Measurements from ENCODE around the gene GNAS-AS1. TPM values are rescaled to one million over a fixed set of nuclear protein-coding genes. Genes with fewer than 3 reads are reported as not detected.

Gene GNAS-AS1
- total RNA-seq, 1 experiment from 2014 or later = not detected

DNA sequence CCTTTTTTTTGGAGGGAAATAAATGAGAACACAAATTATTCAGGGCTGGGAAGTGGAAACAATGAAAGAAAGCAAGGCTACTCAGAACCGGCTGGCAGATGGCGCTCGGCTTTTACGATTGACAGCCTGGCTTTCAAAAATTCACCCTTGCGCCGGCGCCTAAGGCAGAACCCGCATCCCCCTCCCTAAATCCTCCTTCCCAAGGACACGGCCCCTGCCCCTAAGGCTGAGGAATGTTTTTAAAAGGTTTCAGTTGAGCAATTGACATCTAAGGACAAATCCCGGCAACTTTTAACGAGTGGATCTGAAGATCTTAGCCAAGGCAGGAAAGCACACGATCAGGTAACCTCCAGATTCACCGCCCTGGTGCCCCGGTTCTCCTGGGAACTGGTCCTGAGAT is 18.1 kb upstream of the GNAS-AS1 start:
- peak; percentile 53 for DNase-seq (ENCODE audit: low spot score)
- in situ Hi-C loops (cut with HindIII; ENCODE audit: low sequenced_read_pairs) = loop anchor here (25.0 kb wide), 1 partner anchor 594 kb away; no protein-coding TSS in a partner anchor

DNA sequence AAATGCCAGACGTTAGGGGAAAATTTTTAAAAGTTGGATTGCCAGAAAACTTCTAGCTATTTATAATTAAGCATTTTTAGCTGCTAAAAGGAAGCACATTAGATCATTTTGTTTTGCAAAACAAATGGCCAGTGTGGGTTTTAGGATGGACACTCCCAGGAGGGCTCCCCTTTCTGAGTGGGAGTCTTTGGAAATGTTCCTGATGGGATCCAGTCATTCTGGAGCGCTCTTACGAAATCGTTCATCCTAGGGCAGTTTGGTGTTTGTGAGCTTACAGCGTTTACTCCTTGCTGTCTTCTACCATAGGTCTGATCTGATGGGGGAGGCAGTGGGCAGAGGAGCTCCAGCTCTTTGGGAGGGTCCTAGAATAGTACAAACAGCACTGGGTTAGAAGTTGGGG is 16.5 kb upstream of the GNAS-AS1 start:
- in situ Hi-C loops (cut with HindIII; ENCODE audit: low sequenced_read_pairs) = loop anchor here (25.0 kb wide), 1 partner anchor 595 kb away; no protein-coding TSS in a partner anchor

GRCh38 chr20:58865843-58866242 is 15.1 kb upstream of the GNAS-AS1 start:
- DNase-seq (ENCODE audit: low spot score) = no peak
- in situ Hi-C loops (cut with HindIII; ENCODE audit: low sequenced_read_pairs) = loop anchor here (25.0 kb wide), 1 partner anchor 596 kb away; no protein-coding TSS in a partner anchor

More for the DNA sequence above, 16.5 kb upstream of the GNAS-AS1 start:
- DNase-seq (ENCODE audit: low spot score) = no peak

DNA sequence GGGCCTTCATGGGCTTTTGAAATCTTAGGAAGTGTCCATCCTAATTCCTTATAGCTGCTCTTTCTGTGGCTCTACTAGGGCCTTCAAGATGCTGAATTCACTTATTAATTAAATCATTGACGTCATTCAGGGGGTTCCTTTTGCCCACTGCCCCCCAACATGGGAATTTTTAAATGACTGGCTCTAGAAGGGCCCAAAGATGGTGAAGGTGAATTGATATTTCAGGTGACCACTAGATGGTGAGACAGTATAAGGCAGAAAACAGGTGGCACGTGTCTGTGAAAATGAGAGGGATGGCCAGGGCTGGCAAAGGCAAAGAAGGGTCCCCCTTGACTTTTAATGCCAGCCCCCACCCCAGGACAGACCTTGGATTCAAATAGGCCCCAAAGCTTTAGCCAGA is 13.6 kb upstream of the GNAS-AS1 start:
- DNase-seq (ENCODE audit: low spot score) = no peak
- in situ Hi-C loops (cut with HindIII; ENCODE audit: low sequenced_read_pairs) = loop anchor here (25.0 kb wide), 1 partner anchor 598 kb away; no protein-coding TSS in a partner anchor

DNA sequence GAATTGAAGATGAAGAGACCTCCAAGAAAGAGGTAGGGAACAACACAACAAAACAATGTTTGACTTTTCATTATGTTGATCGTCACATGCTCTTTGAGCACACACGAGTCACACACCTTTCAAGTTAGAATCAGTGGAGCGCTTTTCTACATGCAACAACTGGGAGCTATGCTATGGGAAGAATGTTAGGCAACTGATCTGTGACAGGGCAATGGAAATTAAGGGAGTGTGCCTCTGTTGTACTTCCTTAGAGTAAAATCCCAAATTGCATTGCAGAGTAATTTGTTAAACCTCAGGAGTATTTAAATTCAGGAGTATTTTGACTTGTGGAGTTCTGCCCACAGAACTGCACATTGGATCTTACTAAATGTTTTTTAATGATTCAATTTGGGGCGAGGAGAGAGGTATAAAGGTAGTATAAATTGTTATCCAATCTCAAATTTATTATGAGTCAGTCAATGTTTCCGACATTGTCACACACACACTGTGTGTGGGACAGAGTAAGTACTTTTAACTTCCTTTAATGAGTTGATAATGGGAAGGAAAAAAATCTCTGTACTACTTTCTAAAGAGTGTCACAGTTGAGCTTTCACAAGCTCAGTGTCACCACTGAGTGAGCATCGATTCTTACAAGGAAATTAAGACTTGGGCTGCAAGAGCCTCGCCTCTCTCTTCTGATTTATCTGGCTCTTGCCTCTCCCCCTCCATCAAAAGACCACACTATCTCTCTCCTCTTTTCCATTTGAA is 12.5 kb upstream of the GNAS-AS1 start:
- in situ Hi-C loops (cut with HindIII; ENCODE audit: low sequenced_read_pairs) = loop anchor here (25.0 kb wide), 1 partner anchor 599 kb away; no protein-coding TSS in a partner anchor
- no peak for DNase-seq (ENCODE audit: low spot score)

GRCh38 chr20:58855506-58856389 is 5.0 kb upstream of the GNAS-AS1 start:
- DNase-seq (ENCODE audit: low spot score) = no peak
- in situ Hi-C loops (cut with HindIII; ENCODE audit: low sequenced_read_pairs) = loop anchor here (25.0 kb wide), 1 partner anchor 607 kb away; no protein-coding TSS in a partner anchor

- no peak for DNase-seq (ENCODE audit: low spot score)
- in situ Hi-C loops (cut with HindIII; ENCODE audit: low sequenced_read_pairs) = loop anchor here (25.0 kb wide), 1 partner anchor 607 kb away; no protein-coding TSS in a partner anchor
These were observed 4.2 kb upstream of the GNAS-AS1 start for GRCh38 chr20:58854638-58855471.

DNA sequence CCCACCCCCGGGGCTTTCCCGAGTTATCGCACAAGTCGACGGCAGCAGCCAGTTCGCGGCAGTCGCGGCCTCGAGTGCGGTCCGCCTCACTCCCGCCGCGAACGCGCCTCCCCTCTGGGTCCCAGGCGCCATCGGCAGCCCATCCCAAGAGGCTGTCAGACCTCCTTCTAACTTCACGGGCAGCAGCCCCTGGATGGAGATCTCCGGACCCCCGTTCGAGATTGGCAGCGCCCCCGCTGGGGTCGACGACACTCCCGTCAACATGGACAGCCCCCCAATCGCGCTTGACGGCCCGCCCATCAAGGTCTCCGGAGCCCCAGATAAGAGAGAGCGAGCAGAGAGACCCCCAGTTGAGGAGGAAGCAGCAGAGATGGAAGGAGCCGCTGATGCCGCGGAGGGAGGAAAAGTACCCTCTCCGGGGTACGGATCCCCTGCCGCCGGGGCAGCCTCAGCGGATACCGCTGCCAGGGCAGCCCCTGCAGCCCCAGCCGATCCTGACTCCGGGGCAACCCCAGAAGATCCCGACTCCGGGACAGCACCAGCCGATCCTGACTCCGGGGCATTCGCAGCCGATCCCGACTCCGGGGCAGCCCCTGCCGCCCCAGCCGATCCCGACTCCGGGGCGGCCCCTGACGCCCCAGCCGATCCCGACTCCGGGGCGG is 3.4 kb upstream of the GNAS-AS1 start:
- in situ Hi-C loops (cut with HindIII; ENCODE audit: low sequenced_read_pairs) = loop anchor here (25.0 kb wide), 1 partner anchor 608 kb away; no protein-coding TSS in a partner anchor
- no peak for DNase-seq (ENCODE audit: low spot score)

- in situ Hi-C loops (cut with HindIII; ENCODE audit: low sequenced_read_pairs) = loop anchor here (25.0 kb wide), 1 partner anchor 609 kb away; no protein-coding TSS in a partner anchor
- DNase-seq (ENCODE audit: low spot score) = no peak
These were observed 2.8 kb upstream of the GNAS-AS1 start for GRCh38 chr20:58853466-58853865.

- in situ Hi-C loops (cut with HindIII; ENCODE audit: low sequenced_read_pairs) = loop anchor here (25.0 kb wide), 1 partner anchor 610 kb away; no protein-coding TSS in a partner anchor
- DNase-seq (ENCODE audit: low spot score) = peak; percentile 18
These were observed 2.0 kb upstream of the GNAS-AS1 start, which contains the start of gene GNAS for GRCh38 chr20:58852543-58853271. TSS of gene GNAS (plus strand) at chr20:58852716.

- DNase-seq (ENCODE audit: low spot score) = no peak
- in situ Hi-C loops (cut with HindIII; ENCODE audit: low sequenced_read_pairs) = loop anchor here (25.0 kb wide), 1 partner anchor 610 kb away; no protein-coding TSS in a partner anchor
These were observed 1.3 kb upstream of the GNAS-AS1 start for GRCh38 chr20:58851969-58852458.

DNA sequence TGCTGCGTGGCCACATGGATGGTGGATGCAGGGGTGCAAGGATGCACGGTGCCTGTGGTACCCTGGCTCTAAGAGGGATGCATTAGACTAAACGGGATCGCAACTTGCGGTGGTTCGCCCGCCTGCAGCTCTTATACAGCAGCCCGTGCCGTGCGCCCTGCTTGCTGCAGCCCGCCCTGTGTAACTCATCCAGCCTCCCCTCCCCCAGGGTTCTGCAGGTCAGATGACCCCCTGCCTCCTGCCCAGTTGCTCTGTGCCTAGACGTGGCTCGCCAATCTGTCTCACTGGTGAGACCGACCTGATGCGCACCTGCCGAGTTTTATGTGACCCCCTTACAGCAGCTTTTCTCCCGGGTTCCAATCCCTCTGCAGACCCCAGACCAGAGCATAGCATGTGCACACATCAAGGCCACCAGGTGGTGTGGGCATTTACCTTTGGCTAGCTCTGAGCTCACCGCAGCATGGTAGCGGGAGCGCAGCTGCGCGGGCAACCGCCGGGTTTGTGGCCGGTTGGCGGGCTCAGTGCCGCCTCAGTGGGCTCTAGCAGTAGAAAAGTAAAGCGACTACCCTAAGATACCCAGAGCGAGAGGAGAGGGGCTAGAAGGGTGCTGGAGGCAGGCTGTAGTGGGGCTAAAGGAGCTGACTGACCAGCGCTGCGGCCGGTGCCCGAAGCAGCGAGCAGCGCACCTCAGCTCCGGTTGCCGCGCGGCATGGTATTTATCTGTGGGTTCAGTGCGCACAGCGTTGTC is 693 bp upstream of the GNAS-AS1 start:
- in situ Hi-C loops (cut with HindIII; ENCODE audit: low sequenced_read_pairs) = loop anchor here (25.0 kb wide), 1 partner anchor 611 kb away; no protein-coding TSS in a partner anchor

DNA sequence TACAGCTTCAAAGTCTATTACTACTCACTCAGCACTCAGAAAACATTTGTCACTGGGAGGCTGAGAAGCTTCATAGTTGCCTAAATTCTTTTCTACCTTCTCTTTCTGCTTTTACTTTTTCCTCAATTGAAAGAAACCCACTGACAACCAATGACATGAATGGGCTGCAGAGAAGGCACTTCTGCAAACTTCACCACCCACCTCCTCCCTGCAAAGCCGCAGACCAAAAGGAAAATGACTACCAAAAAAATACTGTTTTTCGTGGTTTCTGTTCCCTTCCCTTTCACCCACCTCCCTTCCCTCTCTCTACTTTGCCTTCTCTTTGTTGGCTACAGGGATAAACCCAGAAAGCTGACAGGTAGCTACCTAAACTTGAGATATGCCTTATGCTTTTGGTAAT is 3.2 kb downstream of the GNAS-AS1 start:
- DNase-seq (ENCODE audit: low spot score) = no peak
- in situ Hi-C loops (cut with HindIII; ENCODE audit: low sequenced_read_pairs) = no loop called here

More for the DNA sequence above, 693 bp upstream of the GNAS-AS1 start:
- DNase-seq (ENCODE audit: low spot score) = no peak

DNA sequence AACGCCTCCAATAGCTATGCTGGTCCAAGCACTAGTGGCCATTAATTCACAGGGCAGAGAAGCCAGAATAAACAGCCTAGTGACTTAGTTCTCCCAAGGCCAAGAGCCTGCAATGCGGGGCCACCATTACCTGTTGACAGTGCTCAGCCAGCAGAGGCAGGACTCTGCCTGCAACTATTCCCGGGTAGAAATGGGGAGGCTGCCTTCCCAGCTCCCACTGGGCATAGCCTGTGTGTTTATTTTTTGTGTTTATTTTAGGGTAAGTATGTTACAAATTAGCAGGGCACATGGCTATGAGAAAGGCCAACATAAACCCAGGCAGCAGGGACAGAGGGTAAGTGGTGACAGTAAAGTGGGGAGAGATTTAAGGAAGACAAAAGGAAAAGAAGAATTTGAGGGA is 5.0 kb downstream of the GNAS-AS1 start:
- no peak for DNase-seq (ENCODE audit: low spot score)
- in situ Hi-C loops (cut with HindIII; ENCODE audit: low sequenced_read_pairs) = no loop called here

- no peak for DNase-seq (ENCODE audit: low spot score)
- in situ Hi-C loops (cut with HindIII; ENCODE audit: low sequenced_read_pairs) = no loop called here
These were observed 7.6 kb downstream of the GNAS-AS1 start for GRCh38 chr20:58843128-58843556.

GRCh38 chr20:58842276-58842675 is 8.4 kb downstream of the GNAS-AS1 start:
- DNase-seq (ENCODE audit: low spot score) = no peak
- in situ Hi-C loops (cut with HindIII; ENCODE audit: low sequenced_read_pairs) = no loop called here

Measured in G401 (cell line).